GM19468 (cell line): Measurements from ENCODE around the gene POC5.
"Not testable (repeated sequence)": the region's sequence is repeated elsewhere in the genome, so short reads cannot be mapped to it uniquely, and the experiment has no call there.

Experiments
- ATAC-seq: cut with Tn5 transposase; IDR thresholded peaks from one replicate; pipeline ENCODE4 v1.9.1; 2021; ENCODE audit warnings: mild to moderate bottlenecking, moderate library complexity, moderate number of reproducible peaks; ENCODE audit not compliant: unreplicated experiment; ENCODE audit errors: extremely low read depth

Gene POC5, protein sequence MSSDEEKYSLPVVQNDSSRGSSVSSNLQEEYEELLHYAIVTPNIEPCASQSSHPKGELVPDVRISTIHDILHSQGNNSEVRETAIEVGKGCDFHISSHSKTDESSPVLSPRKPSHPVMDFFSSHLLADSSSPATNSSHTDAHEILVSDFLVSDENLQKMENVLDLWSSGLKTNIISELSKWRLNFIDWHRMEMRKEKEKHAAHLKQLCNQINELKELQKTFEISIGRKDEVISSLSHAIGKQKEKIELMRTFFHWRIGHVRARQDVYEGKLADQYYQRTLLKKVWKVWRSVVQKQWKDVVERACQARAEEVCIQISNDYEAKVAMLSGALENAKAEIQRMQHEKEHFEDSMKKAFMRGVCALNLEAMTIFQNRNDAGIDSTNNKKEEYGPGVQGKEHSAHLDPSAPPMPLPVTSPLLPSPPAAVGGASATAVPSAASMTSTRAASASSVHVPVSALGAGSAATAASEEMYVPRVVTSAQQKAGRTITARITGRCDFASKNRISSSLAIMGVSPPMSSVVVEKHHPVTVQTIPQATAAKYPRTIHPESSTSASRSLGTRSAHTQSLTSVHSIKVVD

DNA sequence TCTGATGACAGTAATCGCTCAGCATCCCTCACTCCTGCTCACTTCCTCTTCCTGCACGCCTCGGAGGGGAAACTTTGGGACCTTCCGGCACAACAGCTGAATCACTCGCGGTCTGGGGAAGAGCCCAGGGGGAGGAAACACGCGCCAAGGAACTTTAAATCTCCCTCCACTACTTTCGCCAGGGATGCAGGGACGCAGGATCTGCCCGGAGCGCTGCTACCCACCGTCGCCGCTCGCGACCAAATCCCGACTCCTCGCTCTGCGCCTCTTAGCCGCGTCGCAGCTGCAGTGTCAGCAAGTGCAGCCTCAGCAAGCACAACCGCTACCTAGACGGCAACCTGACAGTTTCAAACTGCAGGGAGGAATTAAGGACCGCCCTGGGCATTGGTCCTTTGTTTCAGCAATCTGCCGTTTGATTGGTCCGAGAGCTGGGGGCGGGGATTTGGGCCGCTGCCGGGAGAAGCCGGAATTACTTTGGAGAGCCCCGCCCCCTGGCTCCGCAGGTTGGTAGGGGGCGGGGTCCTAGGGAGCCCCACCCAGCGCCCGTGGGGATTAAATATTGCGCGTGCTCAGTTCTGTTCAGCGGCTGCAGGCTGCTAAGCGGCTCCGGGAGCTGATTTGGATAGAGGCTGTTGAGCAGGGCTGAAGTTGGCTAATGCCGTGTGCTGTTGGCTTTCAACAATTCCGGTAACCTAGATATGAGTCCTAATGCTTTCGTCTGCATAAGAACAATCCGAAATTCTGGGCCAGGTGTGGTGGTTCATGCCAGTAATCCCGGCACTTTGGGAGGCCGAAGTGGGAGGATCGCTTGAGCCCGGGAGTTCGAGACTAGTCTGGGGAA is at the start of gene POC5:
Gene POC5 (minus strand): TSS at position 356 of the 841 bp plus-strand sequence. CDS start 4,500 bp downstream, outside the sequence.
- ATAC-seq: peak; percentile 86

DNA sequence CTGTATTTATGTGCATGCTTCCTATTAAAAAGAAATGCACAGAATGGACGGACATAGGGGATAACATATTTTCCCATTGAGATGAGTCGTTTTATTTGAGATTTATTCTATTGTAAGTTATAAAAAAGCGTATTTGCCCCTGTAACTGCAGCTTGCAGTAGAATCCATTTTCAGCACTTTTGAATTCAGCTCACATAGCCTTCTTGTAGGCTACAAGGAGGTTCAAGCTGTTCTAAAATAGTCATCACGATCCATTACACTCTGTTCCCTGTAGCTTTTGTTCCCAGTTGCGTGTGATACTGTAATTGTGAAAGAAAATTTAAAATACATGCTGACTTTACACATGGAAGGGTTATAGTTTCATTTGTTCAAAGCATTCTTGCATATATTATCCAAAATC is 40.9 kb upstream of the POC5 start:
- ATAC-seq: no peak

DNA sequence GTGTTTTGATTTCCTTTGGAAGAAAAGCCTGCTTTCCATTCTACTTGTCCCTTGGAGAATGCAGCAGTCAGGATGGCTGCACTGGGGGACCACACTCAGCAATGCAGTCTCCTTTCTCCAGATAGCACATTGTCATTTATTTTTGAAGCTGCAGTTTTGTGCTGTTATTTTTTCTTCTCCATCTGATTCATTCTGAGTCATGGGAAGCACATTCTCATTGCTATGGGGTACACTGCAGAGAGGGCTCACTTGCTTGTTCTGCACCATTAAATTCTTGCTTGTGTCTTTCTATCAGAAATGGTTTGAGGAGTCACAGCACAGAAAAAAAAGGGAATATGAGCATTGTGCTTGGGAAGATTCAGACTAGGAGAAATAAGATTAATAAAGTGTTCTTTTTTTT is 39.7 kb upstream of the POC5 start:
- ATAC-seq: no peak

DNA sequence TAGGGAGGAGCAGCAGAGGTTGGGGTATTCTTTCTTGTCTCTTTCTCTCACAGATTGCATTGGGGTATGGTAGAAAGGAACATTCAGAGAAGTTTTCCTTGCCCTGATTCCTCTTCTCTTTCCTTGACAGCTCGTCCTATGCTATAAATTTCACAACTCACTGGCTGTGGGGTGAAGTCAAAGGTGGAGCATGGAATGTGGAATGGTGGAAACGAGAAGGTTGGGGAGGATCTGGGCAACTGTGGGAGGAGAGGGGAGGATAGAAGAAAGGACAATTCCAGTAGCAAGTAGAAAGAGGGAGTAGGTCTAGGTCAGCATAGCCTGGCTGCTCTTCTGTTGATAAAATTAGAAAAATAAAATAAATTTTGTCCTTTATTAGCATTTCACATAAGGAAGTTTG is 39.0 kb upstream of the POC5 start:
- no peak for ATAC-seq

DNA sequence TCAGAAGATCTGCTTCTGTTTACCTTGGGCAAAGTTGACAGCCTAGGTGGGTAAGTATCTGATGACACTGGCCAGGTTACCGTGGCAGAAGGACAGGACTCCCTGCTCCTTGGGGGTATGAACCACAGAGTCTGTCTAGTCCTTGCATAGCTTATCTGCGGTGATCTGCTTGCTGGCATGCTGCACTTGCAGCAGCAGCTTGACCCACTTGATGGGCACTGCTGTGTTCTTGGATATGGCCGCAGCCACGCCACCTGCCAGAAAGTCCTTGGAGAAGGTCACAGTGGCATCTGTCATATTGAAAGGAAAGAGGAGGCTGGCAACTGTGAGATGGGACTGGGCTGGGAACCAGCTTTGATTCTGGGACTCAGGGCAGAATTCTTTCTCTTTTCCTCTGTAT is 35.9 kb upstream of the POC5 start:
- no peak for ATAC-seq

DNA sequence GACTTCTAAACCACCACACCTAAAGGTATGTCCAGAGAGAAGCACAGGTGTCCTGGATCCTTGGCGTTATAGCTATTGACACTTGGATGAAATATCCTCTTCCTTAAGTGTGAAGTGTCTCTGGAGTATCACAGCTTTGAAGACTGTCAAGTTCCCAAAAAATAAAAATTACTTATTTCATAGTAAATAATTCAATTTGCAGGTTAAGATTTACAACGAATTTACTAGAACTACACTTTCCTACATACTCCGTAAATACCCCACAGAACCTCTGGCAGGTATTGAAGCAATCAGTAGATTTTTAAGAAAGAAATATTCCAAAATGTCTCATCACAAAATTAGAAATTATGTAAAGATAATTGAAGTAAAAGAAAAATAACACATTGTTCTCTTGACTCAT is 27.1 kb upstream of the POC5 start:
- ATAC-seq: no peak

DNA sequence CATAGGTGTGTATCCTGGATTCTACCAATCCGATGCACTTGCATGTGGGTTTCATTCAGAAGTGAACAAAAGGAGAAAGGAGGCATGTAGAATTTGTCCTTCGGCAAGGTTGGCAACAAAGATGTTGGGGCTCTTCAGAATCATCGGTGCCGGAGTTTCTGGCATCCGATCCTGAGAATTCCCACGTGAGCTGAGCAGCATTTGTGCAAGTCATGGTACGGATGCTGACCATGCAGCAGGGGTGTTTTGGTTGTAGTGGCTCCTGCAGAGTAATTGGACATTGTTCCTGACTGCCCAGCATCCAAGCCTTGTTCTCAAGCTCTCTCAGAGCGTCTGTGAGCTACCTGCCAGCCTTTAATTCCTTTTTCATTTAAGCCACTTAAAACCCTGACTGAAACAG is 19.0 kb upstream of the POC5 start:
- ATAC-seq: no peak

DNA sequence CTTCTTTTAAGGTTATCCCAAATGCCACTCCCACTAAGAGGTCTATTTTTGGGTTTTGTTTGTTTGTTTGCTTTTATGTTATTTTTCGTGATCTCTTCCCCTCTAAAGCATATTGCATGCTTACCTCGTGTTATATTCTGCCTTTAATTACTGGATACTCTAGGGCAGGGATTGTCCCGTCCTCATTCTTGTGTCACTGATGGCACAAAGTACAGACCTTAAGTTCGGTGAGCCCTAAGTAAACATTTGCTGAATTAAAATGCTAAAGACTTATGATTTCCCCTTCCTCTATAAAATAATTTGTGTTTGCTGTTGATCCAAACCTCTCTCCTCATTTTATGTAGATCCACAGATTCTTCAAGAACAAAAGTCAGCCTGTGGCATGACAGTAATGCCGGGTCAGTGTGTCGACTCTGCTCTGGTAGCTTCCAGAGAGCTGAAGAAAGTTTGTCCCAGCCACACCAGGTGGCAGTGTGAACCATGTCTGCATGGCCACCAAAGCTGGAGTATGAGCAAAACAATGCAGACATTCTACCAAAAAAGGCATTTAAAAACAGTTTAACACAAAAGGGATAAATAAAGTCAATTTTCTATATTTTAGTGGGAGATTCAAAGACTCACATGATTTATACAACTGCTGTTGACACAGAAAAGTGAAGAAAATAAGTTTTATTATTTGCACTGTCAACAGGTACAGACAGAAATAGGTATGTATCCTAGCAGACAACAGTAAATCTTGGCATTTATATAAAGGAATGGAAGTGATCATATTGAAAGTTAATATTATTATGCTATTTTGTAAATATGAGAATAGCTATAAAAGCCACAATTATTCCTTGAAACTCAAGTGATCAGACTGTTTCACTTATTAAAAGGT is 17.9 kb upstream of the POC5 start:
- ATAC-seq: no peak

DNA sequence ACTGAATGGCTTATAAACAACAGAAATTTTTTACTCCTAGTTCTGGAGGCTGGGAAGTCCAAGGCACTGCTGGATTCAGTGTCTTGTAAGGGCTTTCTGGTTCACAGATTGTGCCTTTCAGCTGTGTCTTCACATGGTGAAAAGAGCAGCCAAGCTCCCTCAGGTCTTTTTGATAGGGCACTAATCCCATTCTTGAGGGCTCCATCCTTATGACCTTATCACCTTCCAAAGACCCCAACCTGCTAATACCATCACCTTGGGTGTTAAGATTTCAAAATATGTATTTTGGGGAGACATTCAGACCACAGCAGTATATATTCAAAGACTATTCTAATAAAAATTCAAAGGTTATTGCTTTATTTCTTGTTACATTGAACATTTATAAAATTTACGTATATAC is 16.5 kb upstream of the POC5 start:
- ATAC-seq: no peak

DNA sequence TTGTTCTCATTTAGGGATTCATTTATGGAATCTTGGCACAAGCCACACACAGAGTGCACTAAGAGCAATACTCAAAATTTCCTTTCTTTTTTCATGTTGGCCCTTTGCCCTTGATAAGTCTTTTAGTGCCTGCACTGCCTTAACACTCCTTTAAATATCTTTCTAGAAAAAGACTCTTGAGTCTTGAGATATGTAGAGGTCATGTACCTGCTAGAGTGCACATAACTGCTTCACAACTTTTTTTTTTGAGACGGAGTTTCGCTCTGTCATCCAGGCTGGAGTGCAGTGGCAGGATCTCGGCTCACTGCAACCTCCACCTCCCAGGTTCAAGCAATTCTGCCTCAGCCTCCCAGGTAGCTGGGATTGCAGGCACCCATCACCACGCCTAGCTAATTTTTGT is 14.3 kb upstream of the POC5 start:
- not testable (repeated sequence) for ATAC-seq

DNA sequence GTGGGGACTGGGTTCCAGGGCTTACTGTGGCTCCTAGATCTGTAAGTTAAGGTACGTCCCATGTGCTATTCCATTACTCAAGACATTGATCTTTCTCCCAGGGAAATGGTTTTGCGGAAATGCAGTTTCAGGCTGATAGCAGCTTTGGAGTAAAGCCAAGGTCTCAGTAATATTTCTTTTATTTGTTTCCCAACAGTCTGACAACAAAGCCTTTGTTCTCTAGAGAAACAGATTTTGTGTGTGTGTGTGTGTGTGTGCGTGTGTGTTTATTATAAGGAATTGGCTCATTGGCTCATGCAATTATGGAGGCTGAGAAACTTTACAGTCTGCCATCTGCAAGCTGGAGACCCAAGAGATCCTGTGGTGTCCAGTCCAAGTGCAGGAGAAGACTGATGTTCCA is 12.1 kb upstream of the POC5 start:
- no peak for ATAC-seq

DNA sequence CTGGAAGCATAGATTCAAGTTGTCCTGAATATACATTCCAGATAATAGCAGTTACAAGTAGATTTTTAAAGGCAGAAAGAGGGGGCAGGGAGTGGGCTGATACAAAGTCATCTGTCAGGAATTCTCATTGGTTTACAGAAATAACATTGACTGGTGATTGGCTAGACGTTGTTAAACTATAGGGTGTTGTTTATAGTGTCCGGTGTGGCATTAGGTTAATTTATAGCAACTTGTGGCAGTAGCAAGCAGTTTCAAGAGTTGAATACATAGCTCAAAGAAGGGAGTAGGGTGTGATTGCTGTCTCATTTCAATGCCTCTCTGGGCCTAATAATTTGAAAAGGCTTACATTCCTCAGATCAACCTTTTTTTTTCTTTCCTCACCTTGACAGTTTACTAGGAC is 10.7 kb upstream of the POC5 start:
- no peak for ATAC-seq

DNA sequence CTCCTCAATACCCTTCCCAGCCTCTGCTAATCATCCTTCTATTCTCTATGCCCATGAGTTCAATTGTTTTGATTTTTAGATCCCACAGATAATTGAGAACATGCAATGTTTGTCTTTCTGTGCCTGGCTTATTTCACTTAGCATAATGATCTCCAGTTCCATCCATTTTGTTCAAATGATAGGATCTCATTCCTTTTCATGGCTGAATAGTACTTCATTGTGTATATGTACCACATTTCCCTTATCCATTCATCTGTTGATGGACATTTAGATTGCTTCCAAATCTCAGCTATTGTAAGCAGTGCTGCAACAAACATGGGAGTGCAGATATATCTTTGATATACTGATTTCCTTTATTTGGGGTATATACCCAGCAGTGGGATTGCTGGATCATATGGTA is 9.0 kb upstream of the POC5 start:
- not testable (repeated sequence) for ATAC-seq

DNA sequence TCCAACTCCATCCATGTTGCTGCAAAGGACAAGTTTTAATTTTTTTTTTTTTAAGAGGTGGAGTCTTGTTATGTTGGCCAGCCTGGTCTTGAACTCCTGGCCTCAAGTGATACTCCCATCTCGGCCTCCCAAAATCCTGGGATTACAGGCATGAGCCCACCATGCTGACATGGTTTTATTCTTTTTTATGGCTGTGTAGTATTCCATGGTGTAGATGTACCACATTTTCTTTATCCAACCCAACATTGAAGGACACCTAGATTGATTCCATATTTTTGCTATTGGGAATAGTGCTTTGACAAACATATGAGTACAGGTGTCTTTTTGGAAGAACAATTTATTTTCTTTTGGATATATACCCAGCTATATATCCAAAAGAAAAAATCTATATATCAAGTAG is 6.1 kb upstream of the POC5 start:
- no peak for ATAC-seq

DNA sequence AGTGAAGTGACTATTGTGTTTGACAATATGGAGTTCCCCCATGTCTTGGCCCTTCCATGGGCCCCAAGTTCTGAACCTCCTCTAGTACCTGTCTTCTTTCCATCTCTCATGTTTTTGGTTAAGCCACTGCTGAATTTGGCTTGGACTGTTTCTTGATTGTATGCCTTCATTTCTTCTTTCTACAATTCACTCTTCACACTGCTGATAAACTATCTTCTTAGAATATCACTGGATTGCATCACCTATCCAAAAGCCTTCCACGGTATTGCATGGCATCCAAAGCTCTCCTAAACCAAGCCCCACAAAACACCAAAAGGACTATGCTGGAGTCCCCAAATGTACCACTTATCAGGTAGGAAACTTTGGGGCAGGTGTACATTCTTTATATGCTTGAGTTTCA is 4.3 kb upstream of the POC5 start:
- no peak for ATAC-seq

DNA sequence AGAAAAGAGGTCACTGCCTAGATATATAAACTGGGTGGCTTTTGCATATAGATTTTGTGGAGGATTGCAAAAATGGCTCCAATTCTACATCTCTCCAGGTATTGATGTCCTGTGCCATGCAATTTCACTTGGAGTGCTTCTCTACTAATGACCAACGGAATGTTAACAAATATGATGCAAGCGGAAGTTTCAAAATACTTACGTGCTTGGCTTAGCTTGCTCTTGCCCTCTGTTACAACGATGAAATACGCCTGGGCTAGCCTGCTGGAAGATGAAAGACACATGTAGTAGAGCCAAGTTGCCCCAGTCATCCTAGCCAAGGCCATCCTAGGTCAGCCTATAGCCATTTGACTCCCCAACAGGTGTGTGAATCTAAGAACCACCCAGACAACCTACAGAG is 3.6 kb upstream of the POC5 start:
- ATAC-seq: no peak

DNA sequence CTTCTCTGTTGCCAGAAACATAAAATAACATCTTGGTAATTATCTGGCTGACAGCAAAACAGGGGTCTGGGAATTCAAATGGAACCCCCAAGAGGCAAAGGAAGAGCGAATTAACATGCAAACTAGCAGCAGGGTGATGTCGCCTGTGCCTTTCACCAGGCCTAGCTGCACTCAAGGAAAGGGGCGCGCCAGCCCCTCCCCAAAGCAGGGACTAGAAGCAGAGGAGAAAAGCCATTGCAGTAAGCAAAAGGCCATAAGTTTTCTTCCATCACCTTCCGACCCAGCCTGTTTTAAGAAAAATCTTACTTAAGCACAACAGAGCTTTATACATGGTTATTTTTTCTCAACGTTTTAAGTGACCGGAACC is 539 bp downstream of the POC5 start:
- no peak for ATAC-seq

DNA sequence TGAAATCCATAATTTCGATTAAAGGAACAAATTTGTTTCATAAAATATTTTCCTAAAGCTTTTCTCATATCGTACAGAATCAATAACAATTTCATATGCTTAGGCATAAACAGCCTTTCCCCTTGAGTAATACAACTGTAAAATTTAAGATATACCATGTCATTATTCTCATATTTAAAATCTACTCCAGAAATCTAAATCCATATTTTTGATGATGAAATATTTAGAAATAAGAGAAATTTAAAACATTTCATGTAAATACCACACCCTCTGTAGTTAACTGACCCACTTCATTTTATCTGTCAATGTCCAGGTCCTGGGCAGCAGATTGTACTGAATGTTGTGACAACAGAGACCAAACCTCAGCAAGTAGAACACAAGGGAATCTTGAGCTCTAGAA is 5.1 kb downstream of the POC5 start:
- ATAC-seq: no peak

DNA sequence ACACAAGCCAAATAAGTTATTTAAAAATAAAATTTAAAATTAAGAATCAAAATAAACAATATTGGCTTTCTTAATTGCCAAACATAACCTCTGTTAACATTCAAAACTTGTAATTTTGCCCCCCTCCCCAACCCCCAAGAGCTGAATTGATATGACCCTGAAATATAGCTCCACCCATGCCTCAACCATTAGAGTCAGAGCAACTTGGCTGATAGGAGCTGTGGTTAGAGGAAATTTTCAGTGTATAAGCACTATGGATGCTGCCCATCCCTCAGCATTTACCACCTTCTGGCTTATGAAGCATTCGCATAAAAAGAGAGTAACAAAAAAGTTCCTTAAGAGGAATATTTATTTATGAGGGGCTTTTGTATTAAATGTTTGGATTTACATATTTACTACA is 6.1 kb downstream of the POC5 start:
- no peak for ATAC-seq

DNA sequence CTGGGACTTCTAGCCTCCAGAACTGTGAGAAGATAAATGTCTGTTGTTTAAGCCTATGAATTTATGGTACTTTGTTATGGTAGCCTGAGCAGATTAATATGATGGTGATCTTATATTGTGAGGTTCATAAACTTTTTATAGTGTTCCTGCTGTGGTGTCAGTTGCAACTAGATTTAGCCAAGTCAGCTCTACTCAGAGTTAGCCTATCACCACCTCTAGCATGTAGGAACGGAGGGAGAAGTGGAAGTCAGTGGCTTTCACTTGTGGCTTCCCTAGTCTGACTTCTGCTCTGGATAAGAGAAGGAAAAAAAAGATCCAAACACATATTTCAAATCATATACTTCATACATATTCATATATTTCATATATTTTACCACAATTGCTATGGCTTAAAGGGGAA is 6.6 kb downstream of the POC5 start:
- ATAC-seq: no peak
